H1 (cell line): Measurements from ENCODE around the gene CAPN7. TPM values are rescaled to one million over a fixed set of nuclear protein-coding genes. Genes with fewer than 3 reads are reported as not detected.

ENCODE experiments used
- CTCF ChIA-PET: fragments of 300-600 bp; sonication (Branson Sonifier 250); formaldehyde crosslinking; loops from one replicate; lab custom pipeline; 2021; ENCODE audit not compliant: partially characterized antibody; lab: Charles Lee
- POLR2A ChIA-PET: fragments of 300-600 bp; sonication (Branson Sonifier 250); formaldehyde crosslinking; loops from one replicate; lab custom pipeline; 2021; ENCODE audit warnings: inconsistent platforms; ENCODE audit not compliant: partially characterized antibody; lab: Charles Lee
- DNase-seq, 2 experiments: peaks; one replicate each; pipeline versions ENCODE4 v3.0.0 to v3.0.0-alpha.2; 2010 to 2022; ENCODE audit warnings: low spot score in 2 of 2, low read depth in 1 of 2, mixed read lengths in 1 of 2
- FAIRE-seq: peaks from 2 replicates; lab custom pipeline; 2011; peaks lifted over from hg19 to GRCh38; lab: Jason Lieb, UNC
- H2AFZ ChIP-seq: 2 replicates; pipeline ENCODE4 v1.8.1; 2012; ENCODE audit warnings: low read length, inconsistent platforms
- H2AK5ac ChIP-seq: 2 replicates; pipeline ENCODE4 v1.6.1; 2013; ENCODE audit warnings: low read depth, low read length
- H2BK120ac ChIP-seq: replicated peaks from 2 replicates; pipeline ENCODE3; 2013; ENCODE audit warnings: low read depth, low read length, inconsistent platforms
- H2BK12ac ChIP-seq: 2 replicates; pipeline ENCODE4 v1.6.1; 2013; ENCODE audit warnings: low read depth, low read length
- H2BK15ac ChIP-seq: 2 replicates; pipeline ENCODE4 v1.6.1; 2013; ENCODE audit warnings: low read length
- H2BK20ac ChIP-seq: 2 replicates; pipeline ENCODE4 v1.6.1; 2013; ENCODE audit warnings: low read length
- H2BK5ac ChIP-seq: 2 replicates; pipeline ENCODE4 v1.6.1; 2013; ENCODE audit warnings: low read depth, low read length
- H3K14ac ChIP-seq: 2 replicates; pipeline ENCODE4 v1.6.1; 2013; ENCODE audit warnings: inconsistent platforms; ENCODE audit not compliant: insufficient read length
- H3K18ac ChIP-seq: 2 replicates; pipeline ENCODE4 v1.6.1; 2013; ENCODE audit warnings: low read length; ENCODE audit errors: extremely low read depth
- H3K23ac ChIP-seq: 2 replicates; pipeline ENCODE4 v1.6.1; 2013; ENCODE audit warnings: inconsistent platforms; ENCODE audit not compliant: insufficient read length
- H3K23me2 ChIP-seq: 2 replicates; pipeline ENCODE4 v1.6.1; 2013; ENCODE audit warnings: low read depth, low read length
- H3K27ac ChIP-seq: 2 replicates; pipeline ENCODE4 v1.6.1; 2011; ENCODE audit warnings: low read depth, low read length, inconsistent platforms
- H3K27me3 ChIP-seq, 4 experiments: replicated peaks in 1 of 4; 1 replicate in 1 of 4; 2 replicates in 3 of 4; pipeline versions ENCODE4 v1.6.1 to v1.8.1; 2011 to 2013; ENCODE audit warnings: low read length in 3 of 4, mild to moderate bottlenecking in 3 of 4, inconsistent platforms in 2 of 4, mixed read lengths in 2 of 4, moderate library complexity in 1 of 4; ENCODE audit not compliant: control insufficient read depth in 3 of 4, insufficient read depth in 3 of 4; ENCODE audit errors: extremely low read depth in 1 of 4
- H3K36me3 ChIP-seq, 4 experiments: 2 replicates each; pipeline versions ENCODE4 v1.6.1 to v1.8.1; 2011 to 2013; ENCODE audit warnings: mild to moderate bottlenecking in 4 of 4, low read length in 3 of 4, moderate library complexity in 2 of 4, control low read depth in 1 of 4, inconsistent platforms in 1 of 4; ENCODE audit not compliant: insufficient read depth in 4 of 4, control insufficient read depth in 2 of 4
- H3K4ac ChIP-seq: replicated peaks from 2 replicates; pipeline ENCODE3; 2013; ENCODE audit warnings: low read length, low read depth, mixed read lengths, inconsistent platforms; ENCODE audit not compliant: insufficient read length
- H3K4me1 ChIP-seq, 4 experiments: replicated peaks in 1 of 4; 1 replicate in 1 of 4; 2 replicates in 3 of 4; pipeline versions ENCODE4 v1.6.1 to v1.8.1; 2011 to 2013; ENCODE audit warnings: low read length in 3 of 4, inconsistent platforms in 2 of 4, mixed read lengths in 1 of 4; ENCODE audit not compliant: insufficient read depth in 4 of 4, control insufficient read depth in 3 of 4
- H3K4me2 ChIP-seq, 2 experiments: 2 replicates each; pipeline versions ENCODE4 v1.6.1 to v1.8.1; 2011 to 2013; ENCODE audit warnings: low read depth in 2 of 2, low read length in 2 of 2, control low read depth in 1 of 2, inconsistent platforms in 1 of 2, mild to moderate bottlenecking in 1 of 2; ENCODE audit not compliant: insufficient read depth in 1 of 2
- H3K4me3 ChIP-seq, 4 experiments: fragments of 200-600, 300-600 bp in 1 of 4; sonication (generic), shearing (Covaris generic), sonication (Bioruptor Twin) in 1 of 4; 2 replicates each; pipeline versions ENCODE4 v1.5.1 to v1.8.1; 2011 to 2016; ENCODE audit warnings: low read length in 4 of 4, low read depth in 3 of 4, control low read depth in 2 of 4, inconsistent platforms in 2 of 4, mild to moderate bottlenecking in 2 of 4, mixed read lengths in 1 of 4, moderate library complexity in 1 of 4; ENCODE audit not compliant: insufficient read depth in 2 of 4; ENCODE audit errors: extremely low read depth in 1 of 4
- H3K56ac ChIP-seq: replicated peaks from 2 replicates; pipeline ENCODE3; 2013; ENCODE audit warnings: low read depth, mild to moderate bottlenecking, mixed read lengths, low read length, inconsistent platforms; ENCODE audit not compliant: insufficient read length
- H3K79me1 ChIP-seq: 2 replicates; pipeline ENCODE4 v1.6.1; 2013; ENCODE audit warnings: low read depth, low read length, control low read depth
- H3K79me2 ChIP-seq, 2 experiments: 2 replicates each; pipeline versions ENCODE4 v1.6.1 to v1.8.1; 2012 to 2013; ENCODE audit warnings: low read length in 2 of 2, mild to moderate bottlenecking in 2 of 2, inconsistent platforms in 1 of 2; ENCODE audit not compliant: insufficient read depth in 2 of 2, control insufficient read depth in 1 of 2
- H3K9ac ChIP-seq, 4 experiments: replicated peaks in 1 of 4; 1 replicate in 1 of 4; 2 replicates in 3 of 4; pipeline versions ENCODE4 v1.6.1 to v1.8.1; 2011 to 2013; ENCODE audit warnings: low read depth in 3 of 4, low read length in 3 of 4, control low read depth in 2 of 4, mild to moderate bottlenecking in 2 of 4, moderate library complexity in 2 of 4, inconsistent platforms in 1 of 4; ENCODE audit errors: extremely low read depth in 1 of 4
- H3K9me3 ChIP-seq, 2 experiments: 2 replicates each; pipeline versions ENCODE4 v1.6.1 to v1.8.1; 2012 to 2013; ENCODE audit warnings: mild to moderate bottlenecking in 2 of 2, moderate library complexity in 2 of 2, control low read depth in 1 of 2, inconsistent platforms in 1 of 2, low read depth in 1 of 2, low read length in 1 of 2, mixed read lengths in 1 of 2; ENCODE audit not compliant: insufficient read depth in 2 of 2
- H4K20me1 ChIP-seq, 2 experiments: replicated peaks in 1 of 2; 2 replicates each; pipeline versions ENCODE3 to v1.8.1; 2011 to 2013; ENCODE audit warnings: inconsistent platforms in 2 of 2, low read length in 2 of 2, mild to moderate bottlenecking in 1 of 2; ENCODE audit not compliant: insufficient read depth in 2 of 2, control insufficient read depth in 1 of 2
- H4K5ac ChIP-seq: 2 replicates; pipeline ENCODE4 v1.6.1; 2013; ENCODE audit warnings: low read length, low read depth, mixed read lengths, inconsistent platforms; ENCODE audit not compliant: insufficient read length
- H4K8ac ChIP-seq: 2 replicates; pipeline ENCODE4 v1.8.0; 2013; ENCODE audit warnings: mild to moderate bottlenecking, moderate library complexity, low read length, inconsistent platforms; ENCODE audit not compliant: insufficient read depth; ENCODE audit errors: extremely low read depth
- H4K91ac ChIP-seq: replicated peaks from 2 replicates; pipeline ENCODE3; 2013; ENCODE audit warnings: low read length, mixed read lengths, inconsistent platforms; ENCODE audit not compliant: insufficient read length
- BCL11A ChIP-seq, 2 experiments: IDR thresholded peaks; one replicate each; pipeline ENCODE4 v1.6.1; 2011; ENCODE audit warnings: low read depth in 2 of 2, low read length in 2 of 2, mild to moderate bottlenecking in 2 of 2
- NRF1 ChIP-seq: IDR thresholded peaks from 2 replicates; pipeline ENCODE4 v1.6.1; 2011; ENCODE audit warnings: mild to moderate bottlenecking, low read depth, low read length, improper control_type of control experiment
- POLR2A ChIP-seq, 2 experiments: IDR thresholded peaks; 1 replicate in 1 of 2; 2 replicates in 1 of 2; pipeline ENCODE4 v1.6.1; 2011; ENCODE audit warnings: low read depth in 2 of 2, low read length in 2 of 2, mild to moderate bottlenecking in 2 of 2; ENCODE audit errors: control extremely low read depth in 1 of 2
- TAF7 ChIP-seq: optimal IDR thresholded peaks from 2 replicates; pipeline ENCODE3; 2011; ENCODE audit warnings: low read depth, mild to moderate bottlenecking, inconsistent platforms, low read length, moderate library complexity, borderline replicate concordance
- WGBS, 2 experiments: shearing (Covaris generic) in 1 of 2; methylation state at CpG; one replicate each; pipeline versions ENCODE4 v1.1.6 to v1.1.7; 2013 to 2015; ENCODE audit warnings: low lambda C conversion rate in 2 of 2, mixed read lengths in 2 of 2, inconsistent platforms in 1 of 2, low coverage in 1 of 2, missing lambda C conversion rate in 1 of 2; ENCODE audit not compliant: insufficient replicate concordance in 2 of 2, insufficient coverage in 1 of 2, insufficient read length in 1 of 2; ENCODE audit errors: extremely low coverage in 1 of 2, missing lambda C conversion rate in 1 of 2; 5-methylcytosine and 5-hydroxymethylcytosine counted together
- polyA plus RNA-seq, 7 experiments: library from polyadenylated mRNA; depleted of rRNA in 3 of 7; stranded (reverse) in 5 of 7; unstranded in 2 of 7; fragments of >200 nt in 5 of 7; fragments of 200-250 nt in 2 of 7; gene quantifications; 1 replicate in 5 of 7; 2 replicates in 1 of 7; 4 replicates in 1 of 7; pipeline versions ENCODE4 v1.2.1 to v1.2.3, GENCODE V29; 2011 to 2013; ENCODE audit warnings: missing spikeins in 2 of 7, mixed read lengths in 2 of 7
- total RNA-seq: library from RNA; stranded (reverse); fragmentation: NEBNext Ultra II Directional; extraction: Animal tissue kit (Norgen Biotek cat#: 25700); gene quantifications from 2 replicates; pipeline ENCODE4 v1.2.1, GENCODE V29; 2021

CAPN7 gene
- total and polyA plus RNA-seq, 2 of the 8 experiments (the other 6 are each of a cell fraction or from before 2014, with no cell fraction given) = 5.3 to 13.2 TPM

DNA sequence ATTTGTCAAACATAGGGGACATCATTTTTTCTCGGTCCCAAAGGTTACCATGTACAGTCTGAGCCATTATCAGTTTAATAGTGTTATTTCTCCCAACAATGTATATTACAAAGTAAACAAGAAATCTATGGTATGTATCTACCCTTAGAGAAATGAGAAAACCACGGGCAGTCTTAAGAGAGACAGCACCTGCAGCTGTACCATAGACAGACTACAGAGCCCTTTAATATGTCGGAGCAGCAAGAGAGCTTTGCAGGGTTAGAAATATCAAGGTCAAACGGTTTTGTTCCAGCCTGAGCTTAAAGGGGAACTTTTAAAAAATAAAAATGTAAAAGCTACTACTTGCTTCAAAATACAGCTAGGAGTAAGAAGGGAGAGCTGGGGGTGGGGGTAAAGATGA lies 73.2 kb downstream of the CAPN7 start:
- H4K91ac ChIP-seq = no peak overlapping the region
- peaks cover 2 to 8% of the 10 kb centered on the region in 2 experiments for H4K20me1 ChIP-seq
- H2BK20ac ChIP-seq = no peak overlapping the region
- H3K18ac ChIP-seq = no peak overlapping the region
- H4K5ac ChIP-seq = no peak overlapping the region
- no peak overlapping the region for H3K9ac ChIP-seq
- POLR2A ChIA-PET = no interaction called here
- DNase-seq (no peak), FAIRE-seq (no peak)
- no peak overlapping the region for H2AFZ ChIP-seq
- H2BK120ac ChIP-seq = no peak overlapping the region
- H2BK12ac ChIP-seq = no peak overlapping the region
- H3K9me3 ChIP-seq = no peaks in the 10 kb centered on the region
- no peak overlapping the region for H3K23ac ChIP-seq
- CTCF ChIA-PET = interaction anchor here (0.8 to 13.8 kb wide), 8 partner anchors 12 to 191 kb away, joined by 3 to 180 read pairs (median 4); no protein-coding TSS in a partner anchor
- H3K14ac ChIP-seq = no peak overlapping the region
- no peak overlapping the region for H3K4me2 ChIP-seq
- no peak overlapping the region for H4K8ac ChIP-seq
- H3K4me3 ChIP-seq = no peak overlapping the region
- 91% methylated on average over 4 of the region's 4 CpGs; no CpG with 5 or more reads in 1 of the 2 experiments for WGBS, 2 experiments
- H3K27ac ChIP-seq = no peak overlapping the region
- H3K36me3 ChIP-seq = no peaks in the 10 kb centered on the region
- no peaks in the 10 kb centered on the region for H3K79me2 ChIP-seq
- H2AK5ac ChIP-seq = no peak overlapping the region
- H2BK15ac ChIP-seq = no peak overlapping the region
- H3K4me1 ChIP-seq = peaks cover 0 to 12% (median 4%) of the 10 kb centered on the region in 4 experiments; a peak in 4 of 7 replicates
- TF ChIP-seq TAF7 (no peak), BCL11A (IDR thresholded peaks at IDR 0.05; ENCODE audit: low read depth in 2 of 2, low read length in 2 of 2) (no peak), NRF1 (no peak), POLR2A (IDR thresholded peaks at IDR 0.05; ENCODE audit: control extremely low read depth in 1 of 2, low read depth in 2 of 2, low read length in 2 of 2) (no peak)
- H3K79me1 ChIP-seq = peaks cover 3% of the 10 kb centered on the region
- H3K27me3 ChIP-seq = no peaks in the 10 kb centered on the region
- H3K4ac ChIP-seq = no peak overlapping the region
- no peak overlapping the region for H2BK5ac ChIP-seq
- H3K23me2 ChIP-seq = no peaks in the 10 kb centered on the region
- H3K56ac ChIP-seq = no peak overlapping the region
